HepG2 (cell line): ENCODE measurements around the gene SCFD1. TPM values are rescaled to one million over a fixed set of nuclear protein-coding genes. Genes with fewer than 3 reads are reported as not detected.

Experiments used
- ASH2L ChIP-seq: fragments of 300-600, 200-600 bp; sonication (generic); IDR thresholded peaks from 2 replicates; pipeline ENCODE4 v1.7.0; 2017; ENCODE audit warnings: low read depth, mild to moderate bottlenecking, moderate library complexity, mixed read lengths, low read length; ENCODE audit not compliant: insufficient read length
- BORCS8-MEF2B ChIP-seq: sonication (generic); formaldehyde crosslinking; IDR thresholded peaks from 2 replicates; pipeline ENCODE4 v1.8.0; 2022; ENCODE audit warnings: mild to moderate bottlenecking, missing genetic modification reagents
- BRCA1 ChIP-seq: sonication (generic); formaldehyde crosslinking; IDR thresholded peaks from 2 replicates; pipeline ENCODE4 v1.4.0; 2020; ENCODE audit warnings: missing genetic modification reagents
- CBX1 ChIP-seq: IDR thresholded peaks from one replicate; pipeline ENCODE4 v1.6.1; 2016; ENCODE audit warnings: antibody characterized with exemption, low read depth
- FOXK2 ChIP-seq: fragments of 450-650 bp; IDR thresholded peaks from 2 replicates; pipeline ENCODE4 v1.6.1; 2016
- KAT8 ChIP-seq: IDR thresholded peaks from 2 replicates; pipeline ENCODE4 v1.6.1; 2016; ENCODE audit warnings: missing genetic modification reagents, missing compliant biosample characterization
- KDM4B ChIP-seq: sonication (generic); formaldehyde crosslinking; IDR thresholded peaks from 2 replicates; pipeline ENCODE4 v1.4.0; 2020; ENCODE audit warnings: missing genetic modification reagents
- MYC ChIP-seq: sonication (generic); formaldehyde crosslinking; IDR thresholded peaks from 2 replicates; pipeline ENCODE4 v1.9.0; 2021; ENCODE audit warnings: missing genetic modification reagents, borderline replicate concordance
- NFRKB ChIP-seq: fragments of 450-650 bp; IDR thresholded peaks from 2 replicates; pipeline ENCODE4 v1.6.1; 2017
- POGZ ChIP-seq: sonication (generic); formaldehyde crosslinking; IDR thresholded peaks from 2 replicates; pipeline ENCODE4 v1.4.0; 2020; ENCODE audit warnings: mild to moderate bottlenecking, missing genetic modification reagents
- RARA ChIP-seq: IDR thresholded peaks from 2 replicates; pipeline ENCODE4 v1.6.1; 2016; ENCODE audit warnings: missing genetic modification reagents, missing compliant biosample characterization
- REPIN1 ChIP-seq: sonication (generic); formaldehyde crosslinking; IDR thresholded peaks from 2 replicates; pipeline ENCODE4 v1.8.0; 2022; ENCODE audit warnings: missing genetic modification reagents, low read depth, mild to moderate bottlenecking, borderline replicate concordance
- SKI ChIP-seq: fragments of 450-650 bp; IDR thresholded peaks from one replicate; pipeline ENCODE4 v1.6.1; 2018; ENCODE audit warnings: mild to moderate bottlenecking; ENCODE audit not compliant: partially characterized antibody
- YEATS4 ChIP-seq: sonication (generic); formaldehyde crosslinking; IDR thresholded peaks from 2 replicates; pipeline ENCODE4 v1.4.0; 2020; ENCODE audit warnings: missing genetic modification reagents, borderline replicate concordance
- ZNF160 ChIP-seq: sonication (generic); formaldehyde crosslinking; IDR thresholded peaks from 2 replicates; pipeline ENCODE4 v1.8.0; 2022; ENCODE audit warnings: mild to moderate bottlenecking, inconsistent platforms, missing genetic modification reagents
- polyA plus RNA-seq, 8 experiments: library from polyadenylated mRNA; depleted of rRNA in 3 of 8; stranded (reverse) in 7 of 8; unstranded in 1 of 8; fragments of >200 nt; fragmentation: Illumina TruSeq in 4 of 8; extraction: Trizol in 4 of 8; gene quantifications; 2 replicates each; pipeline versions ENCODE4 v1.2.1 to v1.2.3, GENCODE V29; 2011 to 2016; ENCODE audit warnings: low read depth in 4 of 8, missing spikeins in 1 of 8, mixed read lengths in 1 of 8; ENCODE audit not compliant: insufficient read depth in 1 of 8
- total RNA-seq, 5 experiments: library from RNA; depleted of rRNA; stranded (reverse); fragments of >200 nt; fragmentation: Illumina TruSeq; extraction: Trizol; gene quantifications; 2 replicates each; pipeline ENCODE4 v1.2.3, GENCODE V29; 2016; ENCODE audit warnings: low read depth in 1 of 5
- TF ChIP-seq, protein P1 (sequence below): sonication (generic); formaldehyde crosslinking; IDR thresholded peaks from 2 replicates; pipeline ENCODE4 v1.4.0; 2020; ENCODE audit warnings: mild to moderate bottlenecking, missing genetic modification reagents
- TF ChIP-seq, protein P2 (sequence below): sonication (generic); formaldehyde crosslinking; IDR thresholded peaks from 2 replicates; pipeline ENCODE4 v1.9.0; 2022; ENCODE audit warnings: missing genetic modification reagents, mild to moderate bottlenecking, borderline replicate concordance
- TF ChIP-seq, protein P3 (sequence below): sonication (generic); formaldehyde crosslinking; IDR thresholded peaks from 2 replicates; pipeline ENCODE4 v1.8.1; 2023; ENCODE audit warnings: mild to moderate bottlenecking, inconsistent platforms, moderate library complexity, missing genetic modification reagents, borderline replicate concordance
- TF ChIP-seq, protein P4 (sequence below): IDR thresholded peaks from 2 replicates; pipeline ENCODE4 v1.6.1; 2016; ENCODE audit warnings: low read depth
- TF ChIP-seq, protein P5 (sequence below): IDR thresholded peaks from 2 replicates; pipeline ENCODE4 v1.6.1; 2012; ENCODE audit warnings: inconsistent platforms

The SCFD1 gene
- total and polyA plus RNA-seq, 2 of the 13 experiments (the other 11 are each of a cell fraction or from before 2014, with no cell fraction given), result 235 to 256 TPM

DNA sequence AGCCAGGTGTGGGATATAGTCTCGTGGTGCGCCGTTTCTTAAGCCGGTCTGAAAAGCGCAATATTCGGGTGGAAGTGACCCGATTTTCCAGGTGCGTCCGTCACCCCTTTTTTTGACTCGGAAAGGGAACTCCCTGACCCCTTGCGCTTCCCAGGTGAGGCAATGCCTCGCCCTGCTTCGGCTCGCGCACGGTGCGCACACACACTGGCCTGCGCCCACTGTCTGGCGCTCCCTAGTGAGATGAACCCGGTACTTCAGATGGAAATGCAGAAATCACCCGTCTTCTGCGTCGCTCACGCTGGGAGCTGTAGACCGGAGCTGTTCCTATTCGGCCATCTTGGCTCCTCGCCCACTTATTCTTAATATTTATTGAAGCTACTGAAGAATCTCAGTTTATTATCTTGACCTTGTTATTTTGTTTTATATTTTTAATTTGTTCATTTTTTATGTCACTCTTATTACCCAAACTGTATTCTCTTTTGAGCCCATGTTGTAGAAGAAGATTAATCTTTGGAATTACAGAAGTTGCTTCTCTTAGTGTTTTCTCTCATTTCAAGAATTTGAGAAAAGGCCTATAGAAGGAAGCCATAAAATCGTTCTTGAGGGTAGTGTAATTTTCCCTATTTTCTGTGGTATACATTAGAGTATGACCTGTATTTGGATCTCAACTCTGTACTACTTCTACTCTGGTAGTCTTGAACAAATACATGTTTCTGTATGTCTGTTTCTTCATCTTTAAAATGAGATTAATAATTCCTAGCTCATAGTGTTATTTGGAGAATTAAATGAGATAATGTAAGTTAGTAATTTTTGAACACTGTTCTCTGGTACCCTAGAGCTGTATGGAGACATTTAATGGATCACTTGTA is 68.6 kb downstream of the SCFD1 start (continued):
- TF ChIP-seq BORCS8-MEF2B (CRISPR knock-in tag) (0 out of 2 replicates have a peak, but pooled peaks have one; percentile 42), REPIN1 (CRISPR knock-in tag) (0 out of 2 replicates have a peak, but pooled peaks have one; percentile 43), RARA (CRISPR knock-in tag) (peak; percentile 36), ZNF160 (CRISPR knock-in tag) (peak; percentile 67; the same call in 1 of the 2 replicates), SKI (peak; percentile 51), NFRKB (peak; percentile 37; the same call in 1 of the 2 replicates), KDM4B (CRISPR knock-in tag) (0 out of 2 replicates have a peak, but pooled peaks have one; percentile 66), BRCA1 (CRISPR knock-in tag) (0 out of 2 replicates have a peak, but pooled peaks have one; percentile 33), ASH2L (peak; percentile 67), KAT8 (CRISPR knock-in tag) (peak; percentile 55; the same call in 1 of the 2 replicates), MYC (peak; percentile 86), CBX1 (peak; percentile 45), YEATS4 (peak; percentile 92), POGZ (CRISPR knock-in tag) (peak; percentile 65; the same call in 1 of the 2 replicates), FOXK2 (0 out of 2 replicates have a peak, but pooled peaks have one; percentile 31)
- TF ChIP-seq, protein P1, sequence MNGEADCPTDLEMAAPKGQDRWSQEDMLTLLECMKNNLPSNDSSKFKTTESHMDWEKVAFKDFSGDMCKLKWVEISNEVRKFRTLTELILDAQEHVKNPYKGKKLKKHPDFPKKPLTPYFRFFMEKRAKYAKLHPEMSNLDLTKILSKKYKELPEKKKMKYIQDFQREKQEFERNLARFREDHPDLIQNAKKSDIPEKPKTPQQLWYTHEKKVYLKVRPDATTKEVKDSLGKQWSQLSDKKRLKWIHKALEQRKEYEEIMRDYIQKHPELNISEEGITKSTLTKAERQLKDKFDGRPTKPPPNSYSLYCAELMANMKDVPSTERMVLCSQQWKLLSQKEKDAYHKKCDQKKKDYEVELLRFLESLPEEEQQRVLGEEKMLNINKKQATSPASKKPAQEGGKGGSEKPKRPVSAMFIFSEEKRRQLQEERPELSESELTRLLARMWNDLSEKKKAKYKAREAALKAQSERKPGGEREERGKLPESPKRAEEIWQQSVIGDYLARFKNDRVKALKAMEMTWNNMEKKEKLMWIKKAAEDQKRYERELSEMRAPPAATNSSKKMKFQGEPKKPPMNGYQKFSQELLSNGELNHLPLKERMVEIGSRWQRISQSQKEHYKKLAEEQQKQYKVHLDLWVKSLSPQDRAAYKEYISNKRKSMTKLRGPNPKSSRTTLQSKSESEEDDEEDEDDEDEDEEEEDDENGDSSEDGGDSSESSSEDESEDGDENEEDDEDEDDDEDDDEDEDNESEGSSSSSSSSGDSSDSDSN, result 0 out of 2 replicates have a peak, but pooled peaks have one; percentile 35
- TF ChIP-seq, protein P2, sequence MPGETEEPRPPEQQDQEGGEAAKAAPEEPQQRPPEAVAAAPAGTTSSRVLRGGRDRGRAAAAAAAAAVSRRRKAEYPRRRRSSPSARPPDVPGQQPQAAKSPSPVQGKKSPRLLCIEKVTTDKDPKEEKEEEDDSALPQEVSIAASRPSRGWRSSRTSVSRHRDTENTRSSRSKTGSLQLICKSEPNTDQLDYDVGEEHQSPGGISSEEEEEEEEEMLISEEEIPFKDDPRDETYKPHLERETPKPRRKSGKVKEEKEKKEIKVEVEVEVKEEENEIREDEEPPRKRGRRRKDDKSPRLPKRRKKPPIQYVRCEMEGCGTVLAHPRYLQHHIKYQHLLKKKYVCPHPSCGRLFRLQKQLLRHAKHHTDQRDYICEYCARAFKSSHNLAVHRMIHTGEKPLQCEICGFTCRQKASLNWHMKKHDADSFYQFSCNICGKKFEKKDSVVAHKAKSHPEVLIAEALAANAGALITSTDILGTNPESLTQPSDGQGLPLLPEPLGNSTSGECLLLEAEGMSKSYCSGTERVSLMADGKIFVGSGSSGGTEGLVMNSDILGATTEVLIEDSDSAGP, result peak; percentile 40; the same call in 1 of the 2 replicates
- TF ChIP-seq, protein P3, sequence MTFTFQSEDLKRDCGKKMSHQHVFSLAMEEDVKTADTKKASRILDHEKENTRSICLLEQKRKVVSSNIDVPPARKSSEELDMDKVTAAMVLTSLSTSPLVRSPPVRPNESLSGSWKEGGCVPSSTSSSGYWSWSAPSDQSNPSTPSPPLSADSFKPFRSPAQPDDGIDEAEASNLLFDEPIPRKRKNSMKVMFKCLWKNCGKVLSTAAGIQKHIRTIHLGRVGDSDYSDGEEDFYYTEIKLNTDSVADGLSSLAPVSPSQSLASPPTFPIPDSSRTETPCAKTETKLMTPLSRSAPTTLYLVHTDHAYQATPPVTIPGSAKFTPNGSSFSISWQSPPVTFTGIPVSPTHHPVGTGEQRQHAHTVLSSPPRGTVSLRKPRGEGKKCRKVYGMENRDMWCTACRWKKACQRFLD (CRISPR knock-in tag), result peak; percentile 59; the same call in 1 of the 2 replicates
- TF ChIP-seq, protein P4, sequence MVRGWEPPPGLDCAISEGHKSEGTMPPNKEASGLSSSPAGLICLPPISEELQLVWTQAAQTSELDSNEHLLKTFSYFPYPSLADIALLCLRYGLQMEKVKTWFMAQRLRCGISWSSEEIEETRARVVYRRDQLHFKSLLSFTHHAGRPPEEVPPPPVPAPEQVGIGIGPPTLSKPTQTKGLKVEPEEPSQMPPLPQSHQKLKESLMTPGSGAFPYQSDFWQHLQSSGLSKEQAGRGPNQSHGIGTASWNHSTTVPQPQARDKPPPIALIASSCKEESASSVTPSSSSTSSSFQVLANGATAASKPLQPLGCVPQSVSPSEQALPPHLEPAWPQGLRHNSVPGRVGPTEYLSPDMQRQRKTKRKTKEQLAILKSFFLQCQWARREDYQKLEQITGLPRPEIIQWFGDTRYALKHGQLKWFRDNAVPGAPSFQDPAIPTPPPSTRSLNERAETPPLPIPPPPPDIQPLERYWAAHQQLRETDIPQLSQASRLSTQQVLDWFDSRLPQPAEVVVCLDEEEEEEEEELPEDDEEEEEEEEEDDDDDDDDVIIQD, result peak; percentile 73; the same call in 1 of the 2 replicates
- TF ChIP-seq, protein P5, sequence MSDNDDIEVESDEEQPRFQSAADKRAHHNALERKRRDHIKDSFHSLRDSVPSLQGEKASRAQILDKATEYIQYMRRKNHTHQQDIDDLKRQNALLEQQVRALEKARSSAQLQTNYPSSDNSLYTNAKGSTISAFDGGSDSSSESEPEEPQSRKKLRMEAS, result 0 out of 2 replicates have a peak, but pooled peaks have one; percentile 51
